Neural progenitor cell (in vitro differentiated cells): ENCODE results near the gene ZNF581.

Experiments used
- CTCF ChIP-seq: fragments of 200-600 bp; sonication (generic); IDR thresholded peaks from 2 replicates; pipeline ENCODE4 v1.5.1; 2017; ENCODE audit warnings: antibody characterized with exemption, mild to moderate bottlenecking
- EZH2phosphoT487 ChIP-seq: fragments of 200-600 bp; sonication (generic); IDR thresholded peaks from 2 replicates; pipeline ENCODE4 v1.6.1; 2017; ENCODE audit warnings: antibody characterized with exemption

- no peak for TF ChIP-seq CTCF
- TF ChIP-seq EZH2phosphoT487: no peak
Observed at GRCh38 chr19:55596304-55596703, 47.1 kb upstream of the ZNF581 start.
